Dedifferentiated amniotic fluid mesenchymal stem cell (primary cell): Measurements from ENCODE around the gene PPFIA4.

Source experiments
- DNase-seq: peaks from one replicate; pipeline ENCODE4 v3.0.0-alpha.2; 2016; ENCODE audit errors: extremely low spot score

The PPFIA4 gene

GRCh38 chr1:203057911-203058675 lies 31.8 kb downstream of the PPFIA4 start:
- DNase-seq = peak; percentile 62

GRCh38 chr1:203058676-203058935 lies 32.3 kb downstream of the PPFIA4 start:
- DNase-seq = no peak

GRCh38 chr1:203059485-203059884 lies 33.2 kb downstream of the PPFIA4 start:
- no peak for DNase-seq

DNA sequence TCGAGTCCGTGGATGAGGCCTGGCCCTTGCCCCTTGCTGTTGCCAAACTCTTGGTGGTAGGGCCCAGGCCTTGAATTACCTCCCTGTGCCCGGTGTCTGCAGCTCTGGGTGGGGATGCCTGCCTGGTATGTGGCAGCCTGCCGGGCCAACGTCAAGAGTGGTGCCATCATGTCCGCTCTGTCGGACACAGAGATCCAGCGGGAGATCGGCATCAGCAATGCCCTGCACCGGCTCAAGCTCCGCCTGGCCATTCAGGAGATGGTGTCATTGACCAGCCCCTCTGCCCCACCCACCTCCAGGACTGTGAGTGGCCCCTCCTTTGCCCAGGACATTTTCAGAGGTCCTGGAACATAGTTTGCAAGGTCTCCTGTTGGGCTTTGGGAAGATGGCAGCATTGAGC lies 33.8 kb downstream of the PPFIA4 start:
- DNase-seq = no peak

DNA sequence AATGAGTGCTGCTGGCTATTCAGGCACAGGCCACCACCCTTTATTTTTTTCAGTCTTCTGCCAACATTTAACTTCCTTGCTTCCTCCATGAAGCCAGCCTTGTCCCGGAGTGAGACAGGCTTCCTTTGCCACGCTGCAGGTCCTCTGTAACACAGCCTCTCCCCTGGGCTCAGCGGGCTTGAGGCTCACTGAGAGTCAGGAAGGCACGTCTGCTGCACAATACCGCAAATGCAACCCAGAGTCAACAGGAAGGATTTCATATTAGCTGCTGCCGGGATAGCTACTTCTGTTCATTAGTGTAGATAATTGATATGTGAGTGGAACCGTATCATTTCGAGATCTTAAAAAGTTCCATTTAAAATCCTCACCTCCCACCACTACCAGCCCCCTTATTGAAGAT lies 37.0 kb downstream of the PPFIA4 start:
- no peak for DNase-seq

DNA sequence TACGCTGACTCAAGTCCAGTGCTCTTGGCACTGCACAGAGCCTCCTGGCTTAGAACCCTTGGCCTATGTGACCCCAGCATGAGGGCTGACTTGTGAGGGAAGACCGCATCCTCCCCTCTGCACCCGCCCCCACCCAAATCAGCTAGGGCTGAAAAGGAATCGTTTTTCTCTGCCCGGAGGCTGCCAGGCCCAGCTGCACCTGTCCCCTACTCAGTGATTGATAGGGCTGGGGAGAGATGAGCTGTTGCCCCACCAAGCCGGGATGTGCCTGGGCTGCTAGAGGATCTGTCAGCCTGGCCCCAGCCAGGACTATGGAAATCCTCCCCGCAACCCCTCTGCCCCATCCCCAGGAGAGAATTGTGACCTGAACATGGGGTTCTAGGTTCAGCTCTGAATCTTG lies 38.9 kb downstream of the PPFIA4 start:
- no peak for DNase-seq

GRCh38 chr1:203065986-203066385 lies 39.7 kb downstream of the PPFIA4 start:
- DNase-seq = no peak

GRCh38 chr1:203066965-203067364 lies 40.7 kb downstream of the PPFIA4 start:
- no peak for DNase-seq

- no peak for DNase-seq
These were observed 42.9 kb downstream of the PPFIA4 start for GRCh38 chr1:203069030-203069747.

DNA sequence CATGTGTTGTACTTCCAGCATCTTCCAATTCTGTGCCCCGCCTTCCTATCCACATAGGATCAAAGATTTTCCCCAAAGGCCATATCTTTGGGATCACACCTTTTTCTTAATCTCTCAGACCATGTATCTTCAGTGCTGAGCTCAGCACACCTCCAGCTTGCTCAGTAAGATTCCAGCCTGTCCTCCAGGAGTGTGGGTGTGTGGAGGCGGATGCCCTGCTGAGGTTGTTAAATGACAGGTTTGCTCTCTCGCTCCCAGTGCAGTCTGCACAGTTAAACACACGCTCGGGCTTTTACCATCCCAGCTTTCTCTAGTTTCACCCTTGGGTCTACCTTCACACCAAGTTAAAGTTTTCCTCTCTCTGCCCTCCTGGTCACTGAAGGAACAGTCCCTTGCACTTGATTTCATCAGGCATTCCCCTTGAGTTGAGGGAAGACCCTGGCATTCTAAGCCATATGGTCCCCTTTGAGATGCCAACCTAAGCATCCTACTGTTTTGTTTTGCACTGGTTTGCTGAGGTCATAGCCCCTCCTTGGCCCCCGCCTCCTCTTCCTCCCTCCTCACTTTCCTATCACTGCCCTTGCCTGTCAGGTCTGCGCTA lies 45.8 kb downstream of the PPFIA4 start:
- no peak for DNase-seq

GRCh38 chr1:203072911-203073310 lies 46.6 kb downstream of the PPFIA4 start:
- DNase-seq = no peak

- DNase-seq = no peak
These were observed 47.2 kb downstream of the PPFIA4 start for GRCh38 chr1:203073469-203073868.

GRCh38 chr1:203074610-203075009 lies 48.3 kb downstream of the PPFIA4 start:
- DNase-seq = no peak

GRCh38 chr1:203075236-203076030 lies 49.1 kb downstream of the PPFIA4 start:
- DNase-seq = no peak

GRCh38 chr1:203076031-203076511 lies 49.8 kb downstream of the PPFIA4 start:
- no peak for DNase-seq

GRCh38 chr1:203077367-203077766 lies 51.1 kb downstream of the PPFIA4 start:
- no peak for DNase-seq

DNA sequence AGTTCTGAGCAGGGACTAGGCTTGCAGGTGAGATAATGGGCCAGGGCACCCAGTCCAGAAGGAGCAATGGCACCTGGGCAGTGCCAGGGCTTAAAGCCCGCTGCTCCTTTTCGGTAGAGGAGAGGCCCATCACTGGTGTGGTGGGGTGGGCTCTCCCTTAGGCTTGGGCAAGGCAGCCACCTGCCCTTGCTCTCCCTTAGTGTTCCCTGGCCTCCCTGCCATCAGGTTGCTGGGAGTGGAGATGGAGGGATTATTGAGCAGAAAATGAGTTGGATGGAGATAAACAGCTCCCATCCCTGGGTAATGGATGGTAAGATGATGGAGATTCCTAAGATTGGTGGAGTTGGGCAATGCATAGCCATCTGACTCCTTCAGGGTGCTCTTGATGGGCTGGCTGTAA lies 51.7 kb downstream of the PPFIA4 start:
- no peak for DNase-seq

DNA sequence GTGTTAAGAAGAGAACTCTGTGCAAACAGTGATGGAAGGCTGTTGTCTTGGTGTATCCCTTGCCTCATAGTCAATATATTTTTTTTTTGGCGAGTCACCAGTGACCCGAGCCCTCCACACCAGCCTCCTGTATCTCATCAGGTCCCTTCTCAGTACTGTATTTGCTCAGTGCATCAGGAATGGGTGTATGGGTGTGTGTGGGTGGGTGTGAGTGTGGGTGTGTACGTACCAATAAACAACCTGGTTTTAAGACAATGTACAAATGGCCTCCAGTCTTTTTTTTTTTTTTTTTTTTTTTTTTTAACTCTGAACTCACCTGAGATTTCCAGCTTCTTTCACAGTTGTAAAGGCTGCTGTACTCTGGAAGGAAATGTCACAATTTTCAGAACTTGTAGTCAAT lies 52.2 kb downstream of the PPFIA4 start:
- no peak for DNase-seq

GRCh38 chr1:203080456-203080855 lies 54.2 kb downstream of the PPFIA4 start:
- DNase-seq = no peak

DNA sequence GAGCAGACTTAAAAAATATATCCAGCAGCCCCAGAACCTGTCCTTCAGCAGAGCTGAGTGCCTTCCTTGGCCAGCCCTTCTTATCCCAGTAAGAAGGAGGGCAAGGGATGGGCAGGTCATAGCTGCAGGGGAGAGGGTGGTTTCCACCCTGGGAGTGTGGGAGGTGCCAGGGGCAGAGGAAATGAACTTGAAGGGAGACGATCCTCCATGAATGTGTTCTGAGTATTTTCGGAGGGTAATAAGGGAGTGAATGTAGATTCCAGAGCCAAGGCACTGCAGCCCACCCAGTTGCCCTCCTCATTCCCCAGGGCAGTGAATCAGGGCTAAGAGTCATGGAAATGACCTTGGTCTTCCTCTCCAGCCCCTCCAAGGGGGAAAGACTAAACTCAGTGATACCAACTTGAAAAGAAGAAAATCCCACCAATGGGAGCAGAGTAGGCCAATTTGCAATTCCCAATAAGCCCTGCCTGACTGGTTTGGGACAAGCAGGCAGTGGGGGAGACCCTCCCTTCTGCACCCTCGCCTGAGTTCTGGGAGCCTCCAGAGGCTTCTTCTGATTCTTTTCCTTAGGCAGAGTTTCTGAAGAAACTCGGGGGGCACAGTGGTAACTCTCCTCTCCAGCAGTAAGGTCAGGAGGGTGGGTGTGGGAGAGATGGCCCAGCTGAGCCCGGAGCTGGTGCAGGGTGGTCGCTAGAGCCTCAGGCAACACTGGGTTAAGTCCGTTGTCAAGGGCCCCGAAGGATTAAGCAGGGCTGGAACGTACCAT lies 55.4 kb downstream of the PPFIA4 start:
- DNase-seq = no peak

- no peak for DNase-seq
These were observed 55.9 kb downstream of the PPFIA4 start for GRCh38 chr1:203082231-203082505.
